ENCODE results near the gene THUMPD3. TPM values are rescaled to one million over a fixed set of nuclear protein-coding genes. Genes with fewer than 3 reads are reported as not detected.

THUMPD3 gene
- total RNA-seq, 1 experiment from 2014 or later: 21.1 TPM

DNA sequence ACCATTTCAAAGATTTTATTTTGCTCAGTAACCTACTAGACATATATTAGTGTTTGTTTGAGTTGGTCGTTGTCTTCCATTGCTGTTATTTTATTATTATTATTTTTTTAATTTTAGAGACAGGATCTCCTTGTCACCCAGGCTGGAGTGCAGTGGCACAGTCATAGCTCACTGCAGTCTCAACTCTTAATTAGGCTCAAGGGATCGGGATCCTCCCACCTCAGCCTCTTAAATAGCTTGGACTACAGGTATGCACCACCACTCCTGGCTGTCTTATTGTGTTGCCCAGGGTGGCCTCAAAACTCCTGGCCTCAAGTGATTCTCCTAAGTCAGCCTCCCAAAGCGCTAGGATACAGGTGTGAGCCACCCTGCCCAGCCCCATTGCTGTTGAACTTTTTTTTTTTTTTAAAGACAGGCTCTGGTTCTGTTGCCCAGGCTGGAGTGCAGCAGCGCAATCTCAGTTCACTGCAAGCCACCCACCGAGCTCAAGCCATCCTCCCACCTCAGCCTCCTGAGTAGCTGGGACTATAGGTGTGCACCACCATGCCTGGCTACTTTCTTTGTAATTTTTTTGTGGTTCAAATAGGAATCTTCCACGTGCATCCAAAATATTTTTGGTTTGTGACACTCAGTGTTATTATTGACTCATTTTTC is 52.8 kb downstream of the THUMPD3 start:
- DNase-seq (ENCODE audit: low spot score): no peak

DNA sequence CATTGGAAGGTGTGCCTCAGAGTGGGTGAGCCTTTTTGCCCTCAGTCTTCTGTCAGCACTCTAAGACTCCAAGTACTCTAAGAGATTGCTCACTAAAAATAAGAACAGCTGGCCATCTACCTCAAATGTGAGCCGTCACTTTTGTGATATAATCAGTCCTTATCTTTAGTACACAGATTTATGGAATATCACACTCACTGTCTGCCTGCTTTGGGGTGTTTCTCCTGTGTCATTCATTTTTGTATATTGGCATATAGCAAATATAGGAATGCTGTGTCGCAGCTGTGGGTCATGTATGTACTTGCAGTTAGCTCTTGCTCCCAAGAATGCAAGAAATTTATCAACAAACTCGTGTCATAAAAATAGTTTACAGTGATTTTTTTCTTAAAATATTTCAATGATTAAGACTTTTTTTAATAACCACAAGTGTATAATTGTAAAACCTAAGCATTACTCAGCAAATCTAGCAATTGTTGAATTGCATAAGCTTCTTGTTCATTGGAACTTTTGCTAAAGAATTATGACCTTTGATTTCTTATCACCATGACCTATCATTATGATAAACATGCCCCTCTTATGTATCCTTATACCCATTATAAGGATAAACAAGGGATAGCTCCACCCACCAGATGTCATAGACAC is 53.4 kb downstream of the THUMPD3 start:
- no peak for DNase-seq (ENCODE audit: low spot score)

DNA sequence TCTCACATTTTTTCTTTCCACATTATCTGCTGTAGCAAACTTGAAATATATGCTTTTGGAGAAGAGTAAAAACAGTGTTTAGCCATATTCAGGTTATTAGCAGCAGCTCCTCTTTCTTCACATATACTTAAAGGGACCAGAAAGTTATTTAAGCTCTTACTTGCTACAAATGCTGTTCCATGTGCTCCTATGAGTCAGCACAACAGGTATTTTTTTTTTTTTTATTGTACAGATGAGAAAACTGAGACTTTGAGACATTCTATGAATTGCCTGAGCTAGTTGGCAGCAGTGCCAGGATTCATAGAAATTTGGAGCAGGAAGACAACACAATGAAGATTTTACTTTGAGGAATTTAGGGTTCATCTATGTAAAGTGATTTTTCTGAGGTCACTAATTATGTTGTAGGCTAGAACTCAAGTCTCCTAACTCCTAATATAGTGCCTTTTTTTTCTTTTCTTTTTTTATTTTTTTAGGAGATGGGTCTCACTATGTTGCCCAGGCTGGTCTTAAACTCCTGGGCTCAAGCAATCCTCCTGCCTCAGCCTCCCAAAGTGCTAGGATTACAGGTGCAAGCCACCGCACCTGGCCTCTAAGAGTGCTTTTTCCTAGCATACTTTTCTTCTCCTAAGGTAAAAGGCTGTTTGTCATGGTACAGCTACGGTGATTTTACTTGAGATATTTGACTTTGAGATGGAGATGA is 58.1 kb downstream of the THUMPD3 start:
- no peak for DNase-seq (ENCODE audit: low spot score)

DNA sequence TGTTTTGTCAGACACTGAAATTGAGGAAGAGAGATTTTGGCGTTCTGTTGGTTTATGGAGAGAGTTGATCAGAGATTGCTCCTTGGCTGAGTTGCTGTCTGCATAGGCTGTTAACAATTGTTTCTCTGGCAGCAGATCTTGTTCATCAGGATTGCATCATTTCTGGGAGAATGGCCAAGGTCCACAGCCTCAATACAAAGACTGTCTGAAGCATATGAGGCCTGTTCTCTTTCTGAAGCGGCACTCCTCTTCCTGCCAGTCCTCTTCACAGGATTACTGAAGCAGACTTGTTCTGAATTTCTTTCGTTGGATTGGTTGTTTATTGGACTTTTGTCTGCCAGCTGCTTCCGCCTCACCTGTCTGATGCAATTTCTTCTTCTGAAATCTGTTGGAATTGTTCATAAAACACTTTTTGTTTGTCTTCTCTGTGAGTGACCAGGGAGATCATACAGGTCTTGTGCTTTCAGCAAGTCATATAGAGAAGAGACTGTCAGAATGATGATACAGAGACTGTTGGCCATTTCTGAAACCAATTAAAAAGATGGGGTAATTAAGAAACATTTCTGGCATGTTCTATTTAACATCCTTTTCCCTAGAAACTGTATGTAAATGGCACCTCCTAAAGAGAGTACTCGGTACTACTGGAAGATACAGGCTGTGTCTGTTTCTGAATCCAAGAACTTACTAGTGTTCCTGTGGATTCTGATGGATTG is 60.0 kb downstream of the THUMPD3 start:
- DNase-seq (ENCODE audit: low spot score): peak; percentile 88

DNA sequence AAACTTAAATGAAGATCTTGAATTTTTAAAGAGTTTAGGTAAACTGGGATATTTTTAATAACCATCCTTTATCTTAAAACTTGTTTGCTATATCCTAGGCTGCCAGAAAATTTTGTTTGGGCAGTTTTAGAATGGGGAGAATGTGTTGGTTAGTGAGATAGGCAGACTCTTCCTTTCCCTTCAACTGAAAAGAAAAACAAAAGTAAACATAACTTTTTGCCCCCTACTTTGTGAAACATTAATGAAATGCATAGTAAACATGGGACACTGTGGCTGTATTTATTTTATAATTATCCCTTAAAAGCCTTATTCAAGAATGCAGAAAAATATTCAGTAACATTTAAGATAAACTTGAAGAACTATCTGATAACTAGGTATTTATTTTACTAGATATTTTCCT is 65.6 kb downstream of the THUMPD3 start:
- no peak for DNase-seq (ENCODE audit: low spot score)

DNA sequence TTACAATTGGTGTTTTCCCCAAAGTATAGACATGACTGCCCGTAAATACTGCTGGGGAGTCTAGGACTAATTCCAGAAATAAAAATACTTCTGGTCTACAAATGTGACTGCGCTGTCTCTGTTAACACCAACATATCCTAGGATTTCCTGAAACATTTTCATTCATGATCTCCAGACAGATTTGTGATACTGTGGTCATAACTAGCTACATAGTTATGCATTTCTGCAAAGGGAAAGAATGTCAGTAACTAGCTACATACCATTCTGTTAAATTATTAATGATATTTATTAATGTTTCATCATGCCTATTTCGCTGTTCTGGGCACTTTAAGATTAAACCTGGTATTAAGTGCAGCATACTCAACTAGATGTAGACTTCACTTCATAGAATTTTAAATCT is 67.9 kb downstream of the THUMPD3 start:
- no peak for DNase-seq (ENCODE audit: low spot score)

DNA sequence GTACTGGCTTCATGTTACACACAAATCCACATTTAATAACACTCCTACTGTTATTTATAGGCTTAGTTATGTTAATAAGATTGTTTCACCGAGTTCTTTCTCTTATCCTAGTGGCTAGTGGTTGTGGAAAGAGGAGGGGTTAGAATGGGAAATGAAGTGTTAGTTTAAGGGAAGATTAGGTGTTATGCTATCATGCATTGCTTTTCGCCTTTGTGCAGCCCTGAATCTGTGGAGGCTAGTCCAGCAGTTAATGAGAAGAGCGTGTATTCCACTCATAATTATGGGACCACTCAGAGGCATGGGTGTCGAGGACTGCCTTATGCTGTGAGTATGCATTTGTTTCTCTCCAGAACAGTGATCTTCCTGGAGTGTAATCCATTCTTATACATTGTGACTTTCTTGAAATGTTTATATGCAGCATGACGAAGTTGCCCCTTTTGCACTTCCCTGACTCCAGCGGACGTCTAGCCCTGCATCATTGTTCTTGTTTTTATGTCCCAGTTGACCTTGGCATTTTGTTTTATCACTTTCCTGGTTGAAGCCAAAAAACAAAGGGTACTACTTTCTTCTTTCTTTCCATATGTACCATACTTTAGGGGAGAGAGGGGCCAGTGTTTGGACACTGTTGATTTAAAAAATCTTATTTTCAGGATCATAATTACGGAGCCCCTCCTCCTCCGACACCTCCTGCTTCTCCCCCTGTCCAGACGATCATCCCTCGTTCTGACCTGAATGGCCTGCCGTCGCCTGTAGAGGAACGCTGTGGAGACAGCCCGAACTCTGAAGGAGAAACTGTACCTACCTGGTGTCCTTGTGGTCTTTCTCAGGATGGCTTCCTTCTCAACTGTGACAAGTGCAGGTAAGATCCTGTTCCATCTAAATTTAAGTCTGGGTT is 71.0 kb downstream of the THUMPD3 start:
- DNase-seq (ENCODE audit: low spot score): no peak

DNA sequence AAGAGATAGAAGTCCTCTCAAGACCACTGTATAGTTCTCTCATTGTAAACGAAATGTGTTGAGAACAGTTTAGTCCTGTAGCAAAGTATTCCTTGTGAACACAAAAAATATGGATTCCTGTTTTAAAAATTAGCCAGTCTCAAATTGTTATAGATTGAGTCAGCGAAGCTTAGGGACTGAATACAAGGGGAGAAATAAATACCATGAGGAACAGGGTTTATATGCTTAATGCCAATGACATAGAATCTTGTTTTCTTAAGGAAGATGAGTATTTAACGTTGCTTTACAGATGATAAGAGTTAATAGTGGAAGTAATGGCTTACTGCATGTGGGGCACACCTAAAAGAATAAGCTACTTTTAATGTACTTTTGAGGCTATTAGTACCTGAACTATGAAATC is 72.5 kb downstream of the THUMPD3 start:
- DNase-seq (ENCODE audit: low spot score): no peak

Other genes starting within 250 kb of the THUMPD3 start
- gene SRGAP3, start 113.4 kb upstream of the THUMPD3 start, total RNA-seq (2014; rRNA removed; shearing (Covaris generic)): 0.20 and 0.21 TPM in 2 replicates
- 27.3 and 41.9 TPM in 2 replicates for gene SETD5, start 34.6 kb downstream of the THUMPD3 start, total RNA-seq (2014; rRNA removed; shearing (Covaris generic))
- gene LHFPL4, start 190.8 kb downstream of the THUMPD3 start, total RNA-seq (2014; rRNA removed; shearing (Covaris generic)): not detected in 2 replicates

Data from HT-29 (cell line).